HG02642 (cell line): ENCODE results near the gene ADAM22.

Experiments
- ATAC-seq: cut with Tn5 transposase; IDR thresholded peaks from one replicate; pipeline ENCODE4 v1.9.1; 2021; ENCODE audit warnings: mild to moderate bottlenecking; ENCODE audit not compliant: unreplicated experiment, poor library complexity

The ADAM22 gene

GRCh38 chr7:88104732-88105131 is 170.7 kb downstream of the ADAM22 start:
- no peak for ATAC-seq

- no peak for ATAC-seq
Measured at GRCh38 chr7:88105231-88105630, 171.2 kb downstream of the ADAM22 start.

GRCh38 chr7:88106434-88106833 is 172.4 kb downstream of the ADAM22 start:
- ATAC-seq, result no peak

GRCh38 chr7:88109612-88110011 is 175.6 kb downstream of the ADAM22 start:
- ATAC-seq, result no peak

GRCh38 chr7:88111140-88111743 is 177.2 kb downstream of the ADAM22 start:
- ATAC-seq, result peak; percentile 54

GRCh38 chr7:88111954-88112471 is 178.0 kb downstream of the ADAM22 start:
- ATAC-seq, result no peak

GRCh38 chr7:88115258-88115796 is 181.3 kb downstream of the ADAM22 start:
- ATAC-seq, result no peak

- ATAC-seq, result no peak
Measured at GRCh38 chr7:88115816-88116215, 181.8 kb downstream of the ADAM22 start.

GRCh38 chr7:88116235-88116795 is 182.3 kb downstream of the ADAM22 start:
- no peak for ATAC-seq

GRCh38 chr7:88117325-88117724 is 183.3 kb downstream of the ADAM22 start:
- no peak for ATAC-seq

GRCh38 chr7:88121335-88121734 is 187.3 kb downstream of the ADAM22 start:
- ATAC-seq, result no peak

GRCh38 chr7:88127637-88128290 is 193.7 kb downstream of the ADAM22 start:
- no peak for ATAC-seq

- ATAC-seq, result peak; percentile 77
Measured at GRCh38 chr7:88132725-88133124, 198.7 kb downstream of the ADAM22 start.

- no peak for ATAC-seq
Measured at GRCh38 chr7:88140947-88141346, 206.9 kb downstream of the ADAM22 start.

- no peak for ATAC-seq
Measured at GRCh38 chr7:88141479-88141878, 207.4 kb downstream of the ADAM22 start.

- no peak for ATAC-seq
Measured at GRCh38 chr7:88141953-88142352, 207.9 kb downstream of the ADAM22 start.

- no peak for ATAC-seq
Measured at GRCh38 chr7:88146616-88147015, 212.6 kb downstream of the ADAM22 start.

- ATAC-seq, result no peak
Measured at GRCh38 chr7:88147341-88147740, 213.3 kb downstream of the ADAM22 start.

- ATAC-seq, result no peak
Measured at GRCh38 chr7:88147949-88148348, 213.9 kb downstream of the ADAM22 start.

GRCh38 chr7:88150033-88150432 is 216.0 kb downstream of the ADAM22 start:
- ATAC-seq, result no peak

GRCh38 chr7:88151119-88151790 is 217.2 kb downstream of the ADAM22 start:
- no peak for ATAC-seq
